Ishikawa (cell line): Measurements from ENCODE around the gene MSANTD1.

ENCODE experiments used
- CEBPB ChIP-seq: IDR thresholded peaks from 2 replicates; pipeline ENCODE4 v1.6.1; 2012
- CREB1 ChIP-seq: IDR thresholded peaks from 2 replicates; pipeline ENCODE4 v1.6.1; 2012; ENCODE audit warnings: low read depth
- EGR1 ChIP-seq: IDR thresholded peaks from 2 replicates; pipeline ENCODE4 v1.6.1; 2012
- EP300 ChIP-seq: IDR thresholded peaks from 2 replicates; pipeline ENCODE4 v1.6.1; 2012; ENCODE audit warnings: borderline replicate concordance
- FOXM1 ChIP-seq: IDR thresholded peaks from 2 replicates; pipeline ENCODE4 v1.6.1; 2012; ENCODE audit warnings: low read depth, borderline replicate concordance
- NFIC ChIP-seq: IDR thresholded peaks from 2 replicates; pipeline ENCODE4 v1.6.1; 2012
- RAD21 ChIP-seq: IDR thresholded peaks from 2 replicates; pipeline ENCODE4 v1.6.1; 2012; ENCODE audit warnings: low read depth
- TAF1 ChIP-seq: IDR thresholded peaks from 2 replicates; pipeline ENCODE4 v1.6.1; 2012; ENCODE audit warnings: low read depth, mild to moderate bottlenecking
- TCF12 ChIP-seq: IDR thresholded peaks from 2 replicates; pipeline ENCODE4 v1.6.1; 2012; ENCODE audit warnings: low read depth
- TEAD4 ChIP-seq: IDR thresholded peaks from 2 replicates; pipeline ENCODE4 v1.6.1; 2012
- YY1 ChIP-seq: IDR thresholded peaks from 2 replicates; pipeline ENCODE4 v1.6.1; 2012; ENCODE audit warnings: low read depth
- ZBTB7A ChIP-seq: IDR thresholded peaks from 2 replicates; pipeline ENCODE4 v1.6.1; 2012; ENCODE audit warnings: low read depth
- TF ChIP-seq, protein P1 (sequence below): IDR thresholded peaks from 2 replicates; pipeline ENCODE4 v1.6.1; 2012; ENCODE audit warnings: low read depth, mild to moderate bottlenecking
- TF ChIP-seq, protein P2 (sequence below): IDR thresholded peaks from 2 replicates; pipeline ENCODE4 v1.6.1; 2012
- TF ChIP-seq, protein P3 (sequence below): IDR thresholded peaks from 2 replicates; pipeline ENCODE4 v1.6.1; 2012

Gene MSANTD1

DNA sequence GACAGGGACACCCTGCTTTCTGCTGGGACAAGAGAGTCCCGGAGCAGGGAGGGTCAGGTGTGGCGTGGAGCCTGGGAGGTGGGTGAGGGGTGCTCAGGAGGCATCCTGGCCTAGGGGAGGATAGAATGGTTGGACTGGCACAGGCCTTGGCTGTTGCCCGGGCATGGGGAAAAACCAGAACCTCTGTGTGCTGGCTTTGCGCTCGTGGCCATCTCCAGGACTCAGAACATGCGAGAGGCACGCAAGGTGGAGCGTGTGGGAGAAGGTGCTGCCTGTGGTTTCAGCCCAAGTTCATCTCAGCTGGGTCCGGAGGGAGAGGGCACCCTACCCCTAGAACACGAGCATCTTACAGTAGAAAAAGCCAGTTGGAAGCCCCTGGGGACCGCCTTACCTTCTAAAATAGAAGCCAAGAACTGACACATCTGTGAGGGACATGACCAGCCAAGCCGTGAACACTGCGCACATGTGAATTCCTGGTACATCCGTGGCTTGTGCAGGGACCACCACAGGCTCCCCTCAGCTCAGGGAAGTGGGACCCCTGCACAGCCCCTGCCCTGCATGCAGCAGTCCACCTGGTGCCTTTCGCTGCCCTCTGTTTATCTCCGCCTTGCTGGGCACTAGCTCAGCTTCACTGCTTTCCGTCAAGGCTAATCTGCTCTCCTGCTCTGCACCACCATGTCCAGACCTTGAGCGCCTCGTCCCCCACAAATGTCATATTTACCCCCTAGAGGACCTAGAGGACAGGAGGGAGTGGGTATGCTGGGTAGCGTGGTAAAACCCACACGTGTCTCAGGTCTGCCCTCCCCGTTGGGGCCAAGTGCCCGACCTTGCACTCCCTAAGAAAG is 13.5 kb downstream of the MSANTD1 start:
- no peak for TF ChIP-seq TCF12
- no peak for TF ChIP-seq CREB1
- no peak for TF ChIP-seq FOXM1
- TF ChIP-seq, protein P1, sequence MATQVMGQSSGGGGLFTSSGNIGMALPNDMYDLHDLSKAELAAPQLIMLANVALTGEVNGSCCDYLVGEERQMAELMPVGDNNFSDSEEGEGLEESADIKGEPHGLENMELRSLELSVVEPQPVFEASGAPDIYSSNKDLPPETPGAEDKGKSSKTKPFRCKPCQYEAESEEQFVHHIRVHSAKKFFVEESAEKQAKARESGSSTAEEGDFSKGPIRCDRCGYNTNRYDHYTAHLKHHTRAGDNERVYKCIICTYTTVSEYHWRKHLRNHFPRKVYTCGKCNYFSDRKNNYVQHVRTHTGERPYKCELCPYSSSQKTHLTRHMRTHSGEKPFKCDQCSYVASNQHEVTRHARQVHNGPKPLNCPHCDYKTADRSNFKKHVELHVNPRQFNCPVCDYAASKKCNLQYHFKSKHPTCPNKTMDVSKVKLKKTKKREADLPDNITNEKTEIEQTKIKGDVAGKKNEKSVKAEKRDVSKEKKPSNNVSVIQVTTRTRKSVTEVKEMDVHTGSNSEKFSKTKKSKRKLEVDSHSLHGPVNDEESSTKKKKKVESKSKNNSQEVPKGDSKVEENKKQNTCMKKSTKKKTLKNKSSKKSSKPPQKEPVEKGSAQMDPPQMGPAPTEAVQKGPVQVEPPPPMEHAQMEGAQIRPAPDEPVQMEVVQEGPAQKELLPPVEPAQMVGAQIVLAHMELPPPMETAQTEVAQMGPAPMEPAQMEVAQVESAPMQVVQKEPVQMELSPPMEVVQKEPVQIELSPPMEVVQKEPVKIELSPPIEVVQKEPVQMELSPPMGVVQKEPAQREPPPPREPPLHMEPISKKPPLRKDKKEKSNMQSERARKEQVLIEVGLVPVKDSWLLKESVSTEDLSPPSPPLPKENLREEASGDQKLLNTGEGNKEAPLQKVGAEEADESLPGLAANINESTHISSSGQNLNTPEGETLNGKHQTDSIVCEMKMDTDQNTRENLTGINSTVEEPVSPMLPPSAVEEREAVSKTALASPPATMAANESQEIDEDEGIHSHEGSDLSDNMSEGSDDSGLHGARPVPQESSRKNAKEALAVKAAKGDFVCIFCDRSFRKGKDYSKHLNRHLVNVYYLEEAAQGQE = no peak

DNA sequence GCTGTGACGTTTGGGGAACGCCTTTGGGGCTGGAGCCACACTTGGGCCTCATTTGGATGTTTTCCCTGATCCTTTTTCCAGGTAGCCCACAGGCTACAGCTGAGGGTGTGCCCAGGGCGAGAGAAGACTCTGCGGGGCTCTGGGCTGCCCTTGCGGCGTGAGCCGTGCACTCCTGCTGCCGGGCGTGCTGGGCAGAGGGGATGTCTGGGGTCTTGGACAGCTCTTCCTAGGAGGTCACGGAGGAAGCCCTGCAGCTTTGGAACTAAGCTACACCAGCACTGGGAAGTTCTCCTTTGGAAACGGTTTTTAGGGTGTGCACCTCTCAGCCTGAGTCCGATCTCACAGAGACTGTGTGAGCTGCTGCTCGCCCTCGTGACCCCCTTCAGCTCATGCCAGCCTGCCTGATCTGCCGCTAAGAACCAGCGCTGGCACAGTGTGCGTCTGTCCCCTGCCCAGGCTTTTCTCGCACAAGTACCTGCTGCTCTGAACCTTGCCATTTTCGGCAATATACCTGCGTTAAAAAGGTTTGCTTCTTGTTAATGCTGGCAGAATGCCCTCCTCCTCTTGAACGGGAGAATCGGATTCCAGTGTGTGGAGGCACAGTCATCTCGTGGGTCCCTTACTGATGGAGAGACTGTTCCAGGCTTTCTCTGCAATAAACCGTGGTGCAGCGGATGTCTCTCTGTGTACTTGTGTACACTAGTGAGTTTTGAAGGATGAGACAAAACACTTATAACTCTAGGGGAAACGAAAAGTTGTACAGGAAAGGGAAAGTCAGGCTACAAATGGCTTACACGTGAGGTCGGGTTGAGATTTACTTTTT is 14.3 kb downstream of the MSANTD1 start:
- no peak for TF ChIP-seq FOXM1
- TF ChIP-seq, protein P2, sequence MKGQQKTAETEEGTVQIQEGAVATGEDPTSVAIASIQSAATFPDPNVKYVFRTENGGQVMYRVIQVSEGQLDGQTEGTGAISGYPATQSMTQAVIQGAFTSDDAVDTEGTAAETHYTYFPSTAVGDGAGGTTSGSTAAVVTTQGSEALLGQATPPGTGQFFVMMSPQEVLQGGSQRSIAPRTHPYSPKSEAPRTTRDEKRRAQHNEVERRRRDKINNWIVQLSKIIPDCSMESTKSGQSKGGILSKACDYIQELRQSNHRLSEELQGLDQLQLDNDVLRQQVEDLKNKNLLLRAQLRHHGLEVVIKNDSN = no peak
- no peak for TF ChIP-seq TAF1
- TF ChIP-seq RAD21 = no peak
- no peak for TF ChIP-seq EGR1
- no peak for TF ChIP-seq TEAD4
- no peak for TF ChIP-seq CEBPB
- TF ChIP-seq, protein P3, sequence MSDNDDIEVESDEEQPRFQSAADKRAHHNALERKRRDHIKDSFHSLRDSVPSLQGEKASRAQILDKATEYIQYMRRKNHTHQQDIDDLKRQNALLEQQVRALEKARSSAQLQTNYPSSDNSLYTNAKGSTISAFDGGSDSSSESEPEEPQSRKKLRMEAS = no peak
- no peak for TF ChIP-seq ZBTB7A
- TF ChIP-seq NFIC = no peak
- no peak for TF ChIP-seq EP300

GRCh38 chr4:3263876-3264193 is 14.9 kb downstream of the MSANTD1 start:
- no peak for TF ChIP-seq EP300
- TF ChIP-seq, protein P2 = no peak
- TF ChIP-seq TEAD4 = no peak
- no peak for TF ChIP-seq ZBTB7A
- TF ChIP-seq, protein P3 = no peak
- TF ChIP-seq TCF12 = no peak
- TF ChIP-seq FOXM1 = no peak
- no peak for TF ChIP-seq NFIC
- no peak for TF ChIP-seq EGR1
- TF ChIP-seq, protein P1 = no peak
- no peak for TF ChIP-seq YY1
- TF ChIP-seq CREB1 = no peak
- no peak for TF ChIP-seq CEBPB
- TF ChIP-seq RAD21 = no peak
- TF ChIP-seq TAF1 = no peak

- TF ChIP-seq, protein P2 = no peak
- TF ChIP-seq FOXM1 (no peak), TCF12 (no peak), CREB1 (no peak), TAF1 (no peak), ZBTB7A (no peak), TEAD4 (no peak), RAD21 (no peak), CEBPB (no peak), EGR1 (no peak)
- TF ChIP-seq, protein P3 = no peak
These were observed 17.1 kb downstream of the MSANTD1 start for GRCh38 chr4:3266076-3266475.
